Glomerular visceral epithelial cell (primary cell): ENCODE results near the gene TBC1D1.

Experiments
- DNase-seq: peaks from one replicate; pipeline ENCODE4 v3.0.0-alpha.2; 2016; ENCODE audit errors: extremely low spot score

The TBC1D1 gene

GRCh38 chr4:37890801-37891259 lies at the start of gene TBC1D1:
Gene TBC1D1 (plus strand): TSS chr4:37891084. CDS start chr4:37902096, 11,012 bp downstream.
- DNase-seq = peak; percentile 63

GRCh38 chr4:37844204-37844603 lies 46.7 kb upstream of the TBC1D1 start:
- no peak for DNase-seq

- no peak for DNase-seq
Measured at GRCh38 chr4:37845201-37845600, 45.7 kb upstream of the TBC1D1 start.

GRCh38 chr4:37847311-37847884 lies 43.5 kb upstream of the TBC1D1 start:
- no peak for DNase-seq

- no peak for DNase-seq
Measured at GRCh38 chr4:37852376-37852775, 38.5 kb upstream of the TBC1D1 start.

GRCh38 chr4:37858112-37858511 lies 32.8 kb upstream of the TBC1D1 start:
- no peak for DNase-seq

GRCh38 chr4:37858872-37859271 lies 32.0 kb upstream of the TBC1D1 start:
- DNase-seq = no peak

GRCh38 chr4:37860266-37860665 lies 30.6 kb upstream of the TBC1D1 start:
- no peak for DNase-seq

- no peak for DNase-seq
Measured at GRCh38 chr4:37862961-37863360, 27.9 kb upstream of the TBC1D1 start.

- no peak for DNase-seq
Measured at GRCh38 chr4:37864786-37865185, 26.1 kb upstream of the TBC1D1 start.

GRCh38 chr4:37865450-37865849 lies 25.4 kb upstream of the TBC1D1 start:
- no peak for DNase-seq

GRCh38 chr4:37867102-37867501 lies 23.8 kb upstream of the TBC1D1 start:
- no peak for DNase-seq

GRCh38 chr4:37868238-37868637 lies 22.6 kb upstream of the TBC1D1 start:
- no peak for DNase-seq

- no peak for DNase-seq
Measured at GRCh38 chr4:37872310-37872988, 18.4 kb upstream of the TBC1D1 start.

GRCh38 chr4:37873386-37873785 lies 17.5 kb upstream of the TBC1D1 start:
- peak; percentile 4 for DNase-seq

GRCh38 chr4:37876156-37876555 lies 14.7 kb upstream of the TBC1D1 start:
- DNase-seq = no peak

GRCh38 chr4:37879365-37879764 lies 11.5 kb upstream of the TBC1D1 start:
- DNase-seq = no peak

- no peak for DNase-seq
Measured at GRCh38 chr4:37881811-37882210, 9.1 kb upstream of the TBC1D1 start.

- peak; percentile 19 for DNase-seq
Measured at GRCh38 chr4:37882665-37883296, 8.1 kb upstream of the TBC1D1 start.

- DNase-seq = no peak
Measured at GRCh38 chr4:37884855-37885487, 5.9 kb upstream of the TBC1D1 start.

GRCh38 chr4:37885496-37885895 lies 5.4 kb upstream of the TBC1D1 start:
- DNase-seq = no peak
